GM19395 (cell line): Measurements from ENCODE around the gene TSTD1.

Experiments used
- ATAC-seq: cut with Tn5 transposase; IDR thresholded peaks from one replicate; pipeline ENCODE4 v1.9.1; 2021; ENCODE audit warnings: mild to moderate bottlenecking, moderate library complexity; ENCODE audit not compliant: unreplicated experiment

The TSTD1 gene

GRCh38 chr1:161038523-161039153 is at the start of gene TSTD1:
Gene TSTD1, minus strand, starts transcription at chr1:161038964. Its CDS starts 75 bp downstream, at chr1:161038889.
- ATAC-seq = peak; percentile 79

GRCh38 chr1:161086457-161086856 is 47.7 kb upstream of the TSTD1 start:
- ATAC-seq = no peak

- ATAC-seq = no peak
Measured at GRCh38 chr1:161085165-161085564, 46.4 kb upstream of the TSTD1 start.

GRCh38 chr1:161084597-161084988 is 45.8 kb upstream of the TSTD1 start:
- ATAC-seq = no peak

- no peak for ATAC-seq
Measured at GRCh38 chr1:161083748-161084596, 45.2 kb upstream of the TSTD1 start.

GRCh38 chr1:161082996-161083747 is 44.4 kb upstream of the TSTD1 start:
- no peak for ATAC-seq

- no peak for ATAC-seq
Measured at GRCh38 chr1:161082483-161082882, 43.7 kb upstream of the TSTD1 start.

- ATAC-seq = no peak
Measured at GRCh38 chr1:161081519-161081918, 42.8 kb upstream of the TSTD1 start.

GRCh38 chr1:161080441-161081405 is 42.0 kb upstream of the TSTD1 start:
- ATAC-seq = no peak

- ATAC-seq = no peak
Measured at GRCh38 chr1:161079436-161080110, 40.8 kb upstream of the TSTD1 start.

GRCh38 chr1:161077426-161077825 is 38.7 kb upstream of the TSTD1 start:
- ATAC-seq = no peak

- ATAC-seq = no peak
Measured at GRCh38 chr1:161076410-161076809, 37.6 kb upstream of the TSTD1 start.

GRCh38 chr1:161074676-161075368 is 36.1 kb upstream of the TSTD1 start:
- no peak for ATAC-seq

GRCh38 chr1:161073474-161074121 is 34.8 kb upstream of the TSTD1 start:
- ATAC-seq = no peak

- no peak for ATAC-seq
Measured at GRCh38 chr1:161072751-161073449, 34.1 kb upstream of the TSTD1 start.

- no peak for ATAC-seq
Measured at GRCh38 chr1:161071886-161072371, 33.2 kb upstream of the TSTD1 start.

- no peak for ATAC-seq
Measured at GRCh38 chr1:161070761-161071160, 32.0 kb upstream of the TSTD1 start.

GRCh38 chr1:161069731-161070270 is 31.0 kb upstream of the TSTD1 start, which contains the start of gene ARHGAP30:
Gene ARHGAP30, minus strand, starts transcription at chr1:161069891. Its CDS starts 267 bp downstream, at chr1:161069624.
- ATAC-seq = peak; percentile 90
